ENCODE data around the gene HARBI1. TPM values are rescaled to one million over a fixed set of nuclear protein-coding genes. Genes with fewer than 3 reads are reported as not detected.

The HARBI1 gene
- total RNA-seq, 1 donor from 2014 or later = 6.5 TPM

GRCh38 chr11:46625406-46625805 lies 8.4 kb upstream of the HARBI1 start:
- Mint-ChIP-seq H3K4me3 (no peak overlapping the region), H3K27ac (no peak overlapping the region), H3K27me3 (no peaks in the 10 kb centered on the region), H3K36me3 (ENCODE audit: low read depth) (peaks cover 58% of the 10 kb centered on the region), H3K9me3 (no peaks in the 10 kb centered on the region), H3K4me1 (peaks cover 15% of the 10 kb centered on the region)
- intact Hi-C loops (cut with micrococcal nuclease) = no loop called here
- CTCF ChIA-PET = no interaction called here
- ATAC-seq (ENCODE audit: low read depth) = no peak
- TF ChIP-seq CTCF (IDR thresholded peaks at IDR 0.05) = no peak
- DNase-seq = no peak
- POLR2A ChIA-PET = no interaction called here

GRCh38 chr11:46618837-46619236 lies 1.8 kb upstream of the HARBI1 start:
- no peak for TF ChIP-seq CTCF (IDR thresholded peaks at IDR 0.05)
- no peak for DNase-seq
- H3K4me1 Mint-ChIP-seq = peaks cover 34% of the 10 kb centered on the region
- no peak for ATAC-seq (ENCODE audit: low read depth)
- H3K36me3 Mint-ChIP-seq (ENCODE audit: low read depth) = peaks cover 26% of the 10 kb centered on the region
- CTCF ChIA-PET = interaction anchor here (0.7 to 2.6 kb wide), 7 partner anchors 16 to 654 kb away, joined by 3 to 20 read pairs (median 5); no protein-coding TSS in a partner anchor
- no peaks in the 10 kb centered on the region for H3K9me3 Mint-ChIP-seq
- intact Hi-C loops (cut with micrococcal nuclease) = loop anchor here (10.0 kb wide), 2 partner anchors 774 to 814 kb away; partner anchors contain the start of genes CRY2 and SLC35C1
- no peak overlapping the region for H3K27ac Mint-ChIP-seq
- H3K27me3 Mint-ChIP-seq = no peaks in the 10 kb centered on the region
- POLR2A ChIA-PET = interaction anchor here (1.2 to 2.1 kb wide), 3 partner anchors 25 to 376 kb away, joined by 4 to 18 read pairs (median 13); partner anchors contain the start of gene AMBRA1
- peak overlapping the region; percentile 53 for H3K4me3 Mint-ChIP-seq

- Mint-ChIP-seq H3K4me3 (peak overlapping the region; percentile 93), H3K9me3 (no peaks in the 10 kb centered on the region), H3K27ac (peak overlapping the region; percentile 100), H3K27me3 (no peaks in the 10 kb centered on the region), H3K36me3 (ENCODE audit: low read depth) (peaks cover 23% of the 10 kb centered on the region), H3K4me1 (peaks cover 34% of the 10 kb centered on the region)
- ChIA-PET CTCF (interaction anchor here (0.7 to 2.6 kb wide), 6 partner anchors 15 to 655 kb away, joined by 3 to 20 read pairs (median 4); no protein-coding TSS in a partner anchor), POLR2A (interaction anchor here (0.6 to 2.1 kb wide), 8 partner anchors 18 to 655 kb away, joined by 3 to 18 read pairs (median 5); partner anchors contain the start of genes AMBRA1, ARHGAP1, DDB2 and ZNF408)
- intact Hi-C loops (cut with micrococcal nuclease) = loop anchor here (1.0 to 10.0 kb wide), 17 partner anchors 15 to 813 kb away; partner anchors contain the start of genes AMBRA1, ARHGAP1, CKAP5 and CRY2
- DNase-seq = no peak
- no peak for TF ChIP-seq CTCF (IDR thresholded peaks at IDR 0.05)
- ATAC-seq (ENCODE audit: low read depth) = no peak
Observed at GRCh38 chr11:46617972-46618314, 916 bp upstream of the HARBI1 start.

DNA sequence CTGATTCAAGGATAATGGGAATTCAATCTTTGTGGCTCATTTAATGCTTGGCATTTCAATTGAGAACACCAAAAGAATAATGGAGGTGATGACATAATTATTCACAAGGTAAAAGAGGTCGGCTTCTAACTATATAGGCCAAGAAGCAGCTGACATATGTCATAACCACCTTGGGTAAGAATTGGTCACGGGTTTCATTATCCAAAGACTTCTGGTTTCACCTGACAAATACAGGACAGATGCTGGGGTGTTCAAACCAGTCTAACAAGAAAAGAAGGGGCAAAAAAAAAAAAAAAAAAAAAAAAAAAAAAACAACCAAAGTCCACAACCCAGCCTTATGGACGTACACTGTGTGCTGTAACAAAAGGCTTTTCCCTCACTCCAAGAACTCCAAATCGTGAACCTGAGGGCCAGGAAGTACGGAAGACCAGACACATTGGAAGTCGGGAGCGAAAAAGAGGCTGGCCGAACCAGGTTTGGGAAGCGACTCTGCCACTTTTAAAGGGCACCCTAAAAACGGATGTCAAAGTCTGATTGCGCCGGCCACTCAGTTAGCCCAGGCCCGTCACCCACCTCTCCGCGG lies 385 bp downstream of the HARBI1 start:
- intact Hi-C loops (cut with micrococcal nuclease) = loop anchor here (1.0 to 10.0 kb wide), 17 partner anchors 14 to 812 kb away; partner anchors contain the start of genes AMBRA1, ARHGAP1, CKAP5 and CRY2
- Mint-ChIP-seq H3K27me3 (no peaks in the 10 kb centered on the region), H3K4me1 (peaks cover 29% of the 10 kb centered on the region), H3K27ac (peak overlapping the region; percentile 100), H3K9me3 (no peaks in the 10 kb centered on the region), H3K4me3 (peak overlapping the region; percentile 93), H3K36me3 (ENCODE audit: low read depth) (peaks cover 15% of the 10 kb centered on the region)
- ChIA-PET POLR2A (interaction anchor here (0.6 to 2.1 kb wide), 7 partner anchors 9 to 762 kb away, joined by 3 to 18 read pairs (median 5); partner anchors contain the start of genes AMBRA1, ARHGAP1 and ZNF408), CTCF (interaction anchor here (0.9 to 2.6 kb wide), 2 partner anchors 88 to 126 kb away, joined by 4 to 20 read pairs; no protein-coding TSS in a partner anchor)
- DNase-seq = no peak
- peak; percentile 1 for ATAC-seq (ENCODE audit: low read depth)
- TF ChIP-seq CTCF (IDR thresholded peaks at IDR 0.05) = no peak

DNA sequence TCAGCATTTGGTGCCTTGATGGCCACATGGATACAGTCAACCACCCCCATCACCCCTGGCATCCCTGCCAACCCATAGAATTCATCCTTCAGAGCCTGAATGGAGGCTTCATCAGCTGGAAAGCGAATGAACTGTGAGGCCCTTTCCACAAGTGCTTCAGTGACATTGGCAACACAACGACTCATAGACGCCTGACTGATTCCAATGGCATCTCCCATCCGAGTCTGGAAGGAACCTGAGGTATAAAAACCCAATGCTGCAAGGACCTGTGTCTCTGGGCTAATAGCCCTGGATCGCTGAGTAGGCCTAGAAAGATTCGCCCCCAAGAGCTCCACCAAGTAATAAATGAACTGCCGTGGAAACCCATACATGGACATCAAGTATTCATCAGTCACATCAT lies 1.3 kb downstream of the HARBI1 start:
- peaks cover 9% of the 10 kb centered on the region for H3K36me3 Mint-ChIP-seq (ENCODE audit: low read depth)
- no peaks in the 10 kb centered on the region for H3K9me3 Mint-ChIP-seq
- ATAC-seq (ENCODE audit: low read depth) = no peak
- peak overlapping the region; percentile 93 for H3K4me3 Mint-ChIP-seq
- CTCF ChIA-PET = interaction anchor here (0.9 kb wide), 1 partner anchor 87 kb away, joined by 4 read pairs; no protein-coding TSS in a partner anchor
- no peak overlapping the region for H3K27ac Mint-ChIP-seq
- intact Hi-C loops (cut with micrococcal nuclease) = loop anchor here (2.0 to 10.0 kb wide), 5 partner anchors 13 to 811 kb away; partner anchors contain the start of genes CRY2, PHF21A and SLC35C1
- peaks cover 25% of the 10 kb centered on the region for H3K4me1 Mint-ChIP-seq
- no peaks in the 10 kb centered on the region for H3K27me3 Mint-ChIP-seq
- POLR2A ChIA-PET = interaction anchor here (0.5 to 2.9 kb wide), 2 partner anchors 21 to 581 kb away, joined by 4 to 9 read pairs; partner anchors contain the start of gene AMBRA1
- no peak for TF ChIP-seq CTCF (IDR thresholded peaks at IDR 0.05)
- DNase-seq = no peak
